Loucy (cell line): ENCODE results near the gene TDRD3.

Experiments used
- EZH2phosphoT487 ChIP-seq: fragments of 200-600 bp; IDR thresholded peaks from 2 replicates; pipeline ENCODE4 v1.6.1; 2018; ENCODE audit warnings: antibody characterized with exemption, mild to moderate bottlenecking, moderate library complexity, borderline replicate concordance
- TF ChIP-seq, protein P1 (sequence below): fragments of 200-600 bp; sonication (generic); conservative IDR thresholded peaks from 2 replicates; pipeline ENCODE4 v1.5.1; 2014; ENCODE audit warnings: mild to moderate bottlenecking, antibody characterized with exemption, low read length

DNA sequence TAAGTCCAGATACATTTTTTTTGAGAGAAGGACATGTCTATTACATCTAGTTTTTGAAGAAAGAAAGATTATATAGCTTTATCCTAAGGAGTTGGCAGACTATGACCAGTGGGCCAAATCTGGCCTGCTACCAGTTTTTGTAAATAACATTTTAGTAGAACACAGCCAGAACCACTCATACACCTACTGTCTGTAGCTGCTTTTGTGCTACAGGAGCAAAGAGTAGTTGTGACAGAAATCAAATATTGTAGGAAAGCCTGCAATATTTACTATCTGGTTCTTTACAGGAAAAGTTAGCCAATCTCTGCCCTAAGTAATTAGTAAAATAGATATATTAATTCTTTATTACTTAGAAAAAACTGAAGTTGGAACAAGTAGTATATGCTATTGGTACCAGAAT lies 17.2 kb downstream of the TDRD3 start:
- TF ChIP-seq, protein P1, sequence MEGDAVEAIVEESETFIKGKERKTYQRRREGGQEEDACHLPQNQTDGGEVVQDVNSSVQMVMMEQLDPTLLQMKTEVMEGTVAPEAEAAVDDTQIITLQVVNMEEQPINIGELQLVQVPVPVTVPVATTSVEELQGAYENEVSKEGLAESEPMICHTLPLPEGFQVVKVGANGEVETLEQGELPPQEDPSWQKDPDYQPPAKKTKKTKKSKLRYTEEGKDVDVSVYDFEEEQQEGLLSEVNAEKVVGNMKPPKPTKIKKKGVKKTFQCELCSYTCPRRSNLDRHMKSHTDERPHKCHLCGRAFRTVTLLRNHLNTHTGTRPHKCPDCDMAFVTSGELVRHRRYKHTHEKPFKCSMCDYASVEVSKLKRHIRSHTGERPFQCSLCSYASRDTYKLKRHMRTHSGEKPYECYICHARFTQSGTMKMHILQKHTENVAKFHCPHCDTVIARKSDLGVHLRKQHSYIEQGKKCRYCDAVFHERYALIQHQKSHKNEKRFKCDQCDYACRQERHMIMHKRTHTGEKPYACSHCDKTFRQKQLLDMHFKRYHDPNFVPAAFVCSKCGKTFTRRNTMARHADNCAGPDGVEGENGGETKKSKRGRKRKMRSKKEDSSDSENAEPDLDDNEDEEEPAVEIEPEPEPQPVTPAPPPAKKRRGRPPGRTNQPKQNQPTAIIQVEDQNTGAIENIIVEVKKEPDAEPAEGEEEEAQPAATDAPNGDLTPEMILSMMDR: no peak
- no peak for TF ChIP-seq EZH2phosphoT487
